GM10266 (cell line): ENCODE results near the gene PPM1B.

Source experiments
- DNase-seq: peaks from one replicate; pipeline ENCODE4 v3.0.0; 2012; ENCODE audit errors: extremely low spot score
- CTCF ChIP-seq: IDR thresholded peaks from 2 replicates; pipeline ENCODE4 v1.5.1; 2012; ENCODE audit warnings: mild to moderate bottlenecking, low read depth; ENCODE audit not compliant: control insufficient read depth, insufficient read depth; ENCODE audit errors: missing control alignments

Gene PPM1B

GRCh38 chr2:44269831-44270230, 101.2 kb downstream of the PPM1B start:
- TF ChIP-seq CTCF = no peak
- DNase-seq = no peak

- TF ChIP-seq CTCF = no peak
- no peak for DNase-seq
Measured at GRCh38 chr2:44271296-44271695, 102.6 kb downstream of the PPM1B start.

GRCh38 chr2:44273076-44273475, 104.4 kb downstream of the PPM1B start:
- no peak for DNase-seq

GRCh38 chr2:44273596-44273995, 104.9 kb downstream of the PPM1B start:
- no peak for TF ChIP-seq CTCF
- no peak for DNase-seq

More at GRCh38 chr2:44273076-44273475, 104.4 kb downstream of the PPM1B start:
- no peak for TF ChIP-seq CTCF

- TF ChIP-seq CTCF = no peak
- DNase-seq = no peak
Measured at GRCh38 chr2:44275927-44276303, 107.2 kb downstream of the PPM1B start.

GRCh38 chr2:44277541-44277940, 108.9 kb downstream of the PPM1B start:
- DNase-seq = no peak
- TF ChIP-seq CTCF = no peak

- no peak for DNase-seq
- no peak for TF ChIP-seq CTCF
Measured at GRCh38 chr2:44280869-44281268, 112.2 kb downstream of the PPM1B start.
